ES-I3 (cell line): ENCODE data around the gene CIROP.

Experiments
- H3K36me3 ChIP-seq: 2 replicates; pipeline ENCODE4 v1.6.1; 2013; ENCODE audit warnings: mild to moderate bottlenecking, low read length, control low read depth, moderate library complexity; ENCODE audit not compliant: insufficient read depth
- H3K4me1 ChIP-seq: 2 replicates; pipeline ENCODE4 v1.6.1; 2013; ENCODE audit warnings: mild to moderate bottlenecking, control low read depth, low read length; ENCODE audit not compliant: insufficient read depth
- H3K9ac ChIP-seq: 2 replicates; pipeline ENCODE4 v1.6.1; 2013; ENCODE audit warnings: low read depth, mild to moderate bottlenecking, low read length, moderate library complexity
- H3K9me3 ChIP-seq: 2 replicates; pipeline ENCODE4 v1.6.1; 2013; ENCODE audit warnings: mild to moderate bottlenecking, low read length, moderate library complexity; ENCODE audit not compliant: control insufficient read depth, insufficient read depth

CIROP gene

DNA sequence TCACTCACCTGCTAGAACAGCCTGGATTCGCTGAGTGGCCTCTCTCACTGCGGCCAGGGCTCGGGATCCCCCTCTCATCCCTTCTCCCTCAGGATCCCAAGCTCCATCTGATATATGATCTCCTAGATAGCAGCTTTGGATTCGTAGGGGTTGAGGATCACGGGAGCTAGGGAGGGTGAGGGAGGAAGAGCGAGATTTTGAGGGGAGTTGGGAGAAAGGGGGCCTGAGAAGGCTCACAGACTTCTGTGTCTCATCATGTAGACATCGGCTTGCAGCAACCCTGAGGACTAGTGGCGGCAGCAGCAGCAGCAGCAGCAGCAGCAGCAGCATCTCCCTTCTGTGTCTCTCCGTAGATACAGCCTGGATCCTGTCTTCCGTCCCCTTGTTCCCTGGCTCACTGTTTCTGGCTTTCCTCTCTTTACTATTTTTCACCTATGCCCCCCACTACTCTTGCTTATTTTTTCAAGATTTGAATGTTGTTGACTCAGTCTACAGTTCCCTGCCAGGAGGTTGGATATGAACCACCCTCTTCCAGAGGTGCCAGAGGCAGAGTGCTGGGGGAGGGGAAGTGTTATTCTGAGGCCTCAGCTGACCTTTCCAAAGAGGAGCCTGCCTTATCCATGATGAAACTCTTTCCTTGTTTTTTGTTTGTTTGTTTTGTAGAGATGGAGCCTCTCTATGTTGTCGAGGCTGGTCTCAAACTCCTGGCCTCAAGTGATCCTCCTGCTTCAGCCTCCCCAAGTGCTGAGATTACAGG is at the start of gene CIROP:
Gene CIROP (minus strand): TSS at position 399 of the 757 bp plus-strand sequence. CDS start 69 bp downstream, at position 330.
- Histone ChIP-seq H3K36me3 (no peaks in the 10 kb centered on the region), H3K4me1 (peaks cover 25% of the 10 kb centered on the region), H3K9ac (no peak within 1 kb of the TSS; the same call in 1 of the 2 replicates), H3K9me3 (no peaks in the 10 kb centered on the region)

- H3K36me3 ChIP-seq: peaks cover 4% of the 10 kb centered on the region; the same call in 1 of the 2 replicates
- H3K9me3 ChIP-seq: no peaks in the 10 kb centered on the region
- H3K9ac ChIP-seq: no peak overlapping the region
- peaks cover 23% of the 10 kb centered on the region for H3K4me1 ChIP-seq
These were observed 49.3 kb upstream of the CIROP start for GRCh38 chr14:23153851-23154796.

DNA sequence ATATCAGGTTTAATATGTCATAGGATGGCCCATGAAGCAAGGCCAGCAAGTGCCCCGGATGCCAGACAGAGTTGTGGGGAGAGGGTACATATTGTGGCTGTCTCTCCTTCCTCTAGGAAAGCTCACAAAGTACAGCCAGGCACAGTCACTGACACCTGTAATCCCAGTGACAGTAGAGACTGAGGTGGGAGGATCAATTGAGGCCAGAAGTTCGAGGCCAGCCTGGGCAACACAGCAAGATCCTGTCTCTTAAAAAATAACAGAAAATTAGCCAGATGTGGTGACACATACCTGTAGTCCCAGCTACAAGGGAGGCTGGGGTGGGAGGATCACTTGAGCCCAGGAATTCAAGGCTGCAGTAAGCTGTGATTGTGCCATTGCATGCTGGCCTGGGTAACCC is 46.6 kb upstream of the CIROP start:
- no peaks in the 10 kb centered on the region for H3K9me3 ChIP-seq
- peaks cover 24% of the 10 kb centered on the region for H3K4me1 ChIP-seq
- no peak overlapping the region for H3K9ac ChIP-seq
- H3K36me3 ChIP-seq: peaks cover 2% of the 10 kb centered on the region; the same call in 1 of the 2 replicates

DNA sequence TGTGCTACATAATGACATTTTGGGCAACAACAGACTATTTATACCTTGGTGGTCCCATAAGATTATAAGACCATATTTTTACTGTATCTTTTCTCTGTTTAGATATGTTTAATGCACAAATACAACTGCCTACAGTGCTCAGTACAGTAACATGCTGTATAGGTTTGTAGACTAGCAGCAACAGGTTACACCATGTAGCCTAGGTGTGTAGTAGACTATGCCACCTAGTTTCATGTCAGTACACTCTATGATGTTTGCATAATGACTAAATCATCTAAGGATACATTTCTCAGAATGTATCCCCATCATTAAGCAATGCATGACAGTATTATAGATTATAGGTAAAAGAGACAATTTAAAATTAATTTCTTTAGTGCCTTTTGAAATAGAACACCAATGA is 45.0 kb upstream of the CIROP start:
- peaks cover 21% of the 10 kb centered on the region; the same call in 1 of the 2 replicates for H3K4me1 ChIP-seq
- no peak overlapping the region for H3K9ac ChIP-seq
- peaks cover 2% of the 10 kb centered on the region; the same call in 1 of the 2 replicates for H3K36me3 ChIP-seq
- H3K9me3 ChIP-seq: no peaks in the 10 kb centered on the region

DNA sequence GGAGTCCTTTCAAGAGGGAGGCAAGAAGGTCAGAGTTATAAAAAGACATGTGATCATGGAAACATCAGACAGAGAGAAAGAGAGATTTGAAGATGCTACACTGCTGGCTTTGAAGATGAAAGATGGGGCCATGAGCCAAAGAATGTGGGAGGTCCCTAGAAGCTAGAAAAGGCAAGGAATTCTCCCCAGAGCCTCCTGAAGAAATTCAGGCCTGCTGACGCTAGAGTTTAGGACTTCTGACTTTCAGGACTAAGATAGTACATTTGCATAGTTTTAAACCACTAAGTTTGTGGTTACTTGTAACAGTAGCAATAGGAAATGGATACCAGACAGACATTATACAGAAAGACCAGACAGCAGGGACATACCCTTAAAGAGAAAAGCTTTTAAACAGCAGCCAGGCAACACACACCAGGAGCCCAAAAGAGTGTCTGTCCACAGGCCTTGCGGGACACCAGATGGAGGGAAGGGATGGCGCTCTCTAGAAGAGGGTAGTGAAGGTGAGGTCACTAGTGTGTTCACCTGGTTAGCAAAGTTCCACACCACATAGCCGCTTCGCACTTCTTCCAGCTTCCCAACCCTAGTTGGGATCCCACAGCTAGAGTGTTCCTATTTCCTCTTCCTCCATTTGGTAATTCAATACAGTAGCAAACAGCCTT is 43.9 kb upstream of the CIROP start:
- H3K9ac ChIP-seq: no peak overlapping the region
- peaks cover 11% of the 10 kb centered on the region; the same call in 1 of the 2 replicates for H3K4me1 ChIP-seq
- no peaks in the 10 kb centered on the region for H3K9me3 ChIP-seq
- peaks cover 2% of the 10 kb centered on the region; the same call in 1 of the 2 replicates for H3K36me3 ChIP-seq

DNA sequence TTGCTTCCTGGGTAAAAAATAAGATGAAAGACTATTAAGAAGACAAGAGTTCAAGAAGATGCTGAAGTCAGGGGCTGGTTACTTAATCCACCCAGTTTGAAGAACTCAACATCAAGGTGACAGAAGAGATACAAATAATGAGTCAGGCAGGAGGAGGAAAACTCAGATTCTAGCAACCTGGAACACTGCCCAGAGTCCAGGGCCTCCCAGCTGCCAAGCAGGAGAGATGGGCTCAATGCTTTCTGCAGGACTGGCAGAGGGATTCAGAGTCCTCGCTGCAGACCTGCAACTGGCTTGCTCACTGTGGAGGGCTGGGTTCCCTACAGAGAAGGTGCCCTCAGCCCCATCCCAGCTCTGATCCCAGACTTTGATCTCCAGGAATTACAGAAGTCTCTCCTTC is 42.9 kb upstream of the CIROP start:
- Histone ChIP-seq H3K36me3 (peaks cover 6% of the 10 kb centered on the region), H3K9me3 (no peaks in the 10 kb centered on the region), H3K9ac (no peak overlapping the region), H3K4me1 (peaks cover 9% of the 10 kb centered on the region; the same call in 1 of the 2 replicates)

- Histone ChIP-seq H3K36me3 (peaks cover 6% of the 10 kb centered on the region), H3K4me1 (peaks cover 9% of the 10 kb centered on the region; the same call in 1 of the 2 replicates), H3K9me3 (no peaks in the 10 kb centered on the region), H3K9ac (no peak overlapping the region)
These were observed 42.2 kb upstream of the CIROP start for GRCh38 chr14:23146980-23147379.

- H3K9ac ChIP-seq: no peak overlapping the region
- H3K4me1 ChIP-seq: peaks cover 9% of the 10 kb centered on the region; the same call in 1 of the 2 replicates
- H3K9me3 ChIP-seq: no peaks in the 10 kb centered on the region
- H3K36me3 ChIP-seq: peaks cover 6% of the 10 kb centered on the region
These were observed 41.6 kb upstream of the CIROP start for GRCh38 chr14:23146351-23146910.

GRCh38 chr14:23145794-23146350 is 41.1 kb upstream of the CIROP start:
- H3K9me3 ChIP-seq: no peaks in the 10 kb centered on the region
- H3K9ac ChIP-seq: no peak overlapping the region
- H3K36me3 ChIP-seq: peaks cover 6% of the 10 kb centered on the region
- H3K4me1 ChIP-seq: peaks cover 9% of the 10 kb centered on the region; the same call in 1 of the 2 replicates

- Histone ChIP-seq H3K9me3 (no peaks in the 10 kb centered on the region), H3K36me3 (peaks cover 9% of the 10 kb centered on the region), H3K4me1 (peaks cover 9% of the 10 kb centered on the region; the same call in 1 of the 2 replicates), H3K9ac (no peak overlapping the region)
These were observed 39.1 kb upstream of the CIROP start for GRCh38 chr14:23143911-23144310.

- Histone ChIP-seq H3K36me3 (peaks cover 9% of the 10 kb centered on the region), H3K9ac (no peak overlapping the region), H3K9me3 (no peaks in the 10 kb centered on the region), H3K4me1 (peaks cover 9% of the 10 kb centered on the region; the same call in 1 of the 2 replicates)
These were observed 38.0 kb upstream of the CIROP start for GRCh38 chr14:23142826-23143225.

GRCh38 chr14:23141706-23142444 is 37.1 kb upstream of the CIROP start:
- no peak overlapping the region for H3K9ac ChIP-seq
- no peaks in the 10 kb centered on the region for H3K9me3 ChIP-seq
- peaks cover 6% of the 10 kb centered on the region for H3K36me3 ChIP-seq
- H3K4me1 ChIP-seq: peaks cover 9% of the 10 kb centered on the region; the same call in 1 of the 2 replicates

DNA sequence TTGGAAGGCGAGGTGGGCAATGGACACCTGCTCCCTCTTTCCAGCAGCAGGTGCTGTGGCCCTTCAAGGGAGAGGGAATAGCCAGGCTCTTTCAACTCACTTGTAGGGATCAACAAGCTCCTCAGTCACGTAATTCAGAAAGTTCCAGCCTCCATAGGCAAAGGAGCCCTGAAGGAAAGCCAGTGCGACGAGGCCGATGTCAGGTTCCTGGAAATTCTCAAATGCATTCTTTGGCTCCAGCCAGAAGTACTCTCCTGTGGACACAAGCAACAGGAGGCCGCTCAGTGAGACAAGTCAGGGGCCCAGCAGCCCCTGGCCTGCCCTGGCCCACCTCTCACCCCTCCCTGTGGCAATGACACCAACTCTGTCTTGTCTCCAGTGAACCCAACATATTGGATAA is 35.6 kb upstream of the CIROP start:
- Histone ChIP-seq H3K36me3 (peaks cover 6% of the 10 kb centered on the region), H3K9ac (no peak overlapping the region), H3K4me1 (no peaks in the 10 kb centered on the region), H3K9me3 (no peaks in the 10 kb centered on the region)
